GM20431 (cell line): ENCODE data around the gene DYRK3.
"Not testable (repeated sequence)": the region's sequence is repeated elsewhere in the genome, so short reads cannot be mapped to it uniquely, and the experiment has no call there.

Source experiments
- in situ Hi-C: fragments of 300-500 bp; cut with MseI, MboI; formaldehyde crosslinking; loops from one replicate; pipeline ENCODE4 v1.15.0; 2020; ENCODE audit warnings: low sequenced_read_pairs; ENCODE audit not compliant: unreplicated experiment

Gene DYRK3

DNA sequence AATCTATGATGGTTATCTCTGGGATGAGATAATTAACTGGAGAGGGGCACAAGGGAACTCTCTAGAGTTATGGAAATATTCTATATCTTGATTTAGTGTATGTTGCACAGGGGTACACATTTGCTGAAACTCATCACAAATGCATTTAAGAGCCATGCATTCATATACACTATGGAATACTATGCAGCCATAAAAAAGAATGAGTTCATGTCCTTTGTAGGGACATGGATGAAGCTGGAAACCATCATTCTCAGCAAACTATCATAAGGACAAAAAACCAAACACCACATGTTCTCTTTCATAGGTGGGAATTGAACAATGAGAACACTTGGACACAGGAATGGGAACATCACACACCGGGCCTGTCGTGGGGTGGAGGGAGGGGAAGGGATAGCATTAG lies 8.9 kb upstream of the DYRK3 start:
- in situ Hi-C loops, result not testable (repeated sequence)

DNA sequence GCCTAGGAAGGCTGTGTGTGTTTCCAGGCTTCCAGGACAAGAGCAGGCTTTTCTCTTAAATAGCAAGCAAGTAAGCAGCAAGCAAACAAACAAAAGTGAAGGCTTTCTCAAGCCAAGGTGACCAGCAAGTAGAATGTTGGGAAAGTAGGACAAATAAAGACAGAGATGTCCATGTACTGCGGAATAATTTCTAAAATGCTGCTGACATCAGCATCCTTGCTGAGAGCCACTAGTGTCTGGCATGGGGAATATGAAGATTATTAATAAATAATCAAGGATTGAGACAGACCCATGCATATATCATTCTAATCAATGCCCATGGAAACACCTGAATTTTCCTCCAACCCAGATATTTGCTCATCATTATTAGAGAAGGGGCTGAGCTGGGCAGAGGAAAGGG lies 6.4 kb upstream of the DYRK3 start:
- in situ Hi-C loops, result no loop called here

DNA sequence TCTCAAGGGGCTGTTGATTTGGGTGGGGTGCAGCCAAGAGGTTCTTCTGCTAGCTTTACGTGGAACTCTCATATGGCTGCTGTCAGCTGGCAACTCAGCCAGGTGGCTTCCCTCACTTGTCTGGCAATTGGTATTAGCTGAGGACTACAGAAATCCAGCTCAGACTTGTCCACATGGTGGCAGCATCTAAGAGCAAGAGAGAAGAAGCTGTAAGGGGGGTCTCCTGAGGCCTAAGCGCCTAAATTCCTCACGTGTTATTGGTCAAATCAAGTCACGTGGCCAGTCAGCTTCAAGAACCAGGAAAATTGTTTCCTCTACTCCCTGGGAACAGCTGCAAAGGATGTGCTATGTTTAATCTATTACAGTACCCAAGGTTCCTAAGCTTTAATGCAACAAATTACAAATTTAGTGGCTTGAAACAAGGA lies 4.2 kb upstream of the DYRK3 start:
- in situ Hi-C loops, result no loop called here

DNA sequence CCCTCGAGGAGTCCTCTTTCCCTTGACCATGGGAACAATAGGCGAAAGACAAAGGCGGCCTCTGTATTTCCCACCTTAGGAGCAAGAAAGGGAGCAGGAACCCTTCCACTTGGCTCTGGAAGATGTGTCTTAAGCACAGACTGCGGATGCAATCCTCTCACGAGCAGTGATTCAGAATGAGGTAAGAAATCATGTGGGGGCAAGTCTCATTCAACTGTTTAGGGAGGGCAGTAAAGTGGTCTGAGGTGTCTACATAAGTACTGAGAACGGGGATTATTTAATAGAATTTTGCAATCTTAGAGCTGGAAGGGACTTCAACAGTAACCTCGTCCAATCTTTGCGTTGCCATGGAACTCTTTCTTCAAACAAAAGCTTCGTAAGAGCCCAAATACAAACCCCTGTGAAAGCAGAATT lies 1.6 kb upstream of the DYRK3 start:
- in situ Hi-C loops, result no loop called here

DNA sequence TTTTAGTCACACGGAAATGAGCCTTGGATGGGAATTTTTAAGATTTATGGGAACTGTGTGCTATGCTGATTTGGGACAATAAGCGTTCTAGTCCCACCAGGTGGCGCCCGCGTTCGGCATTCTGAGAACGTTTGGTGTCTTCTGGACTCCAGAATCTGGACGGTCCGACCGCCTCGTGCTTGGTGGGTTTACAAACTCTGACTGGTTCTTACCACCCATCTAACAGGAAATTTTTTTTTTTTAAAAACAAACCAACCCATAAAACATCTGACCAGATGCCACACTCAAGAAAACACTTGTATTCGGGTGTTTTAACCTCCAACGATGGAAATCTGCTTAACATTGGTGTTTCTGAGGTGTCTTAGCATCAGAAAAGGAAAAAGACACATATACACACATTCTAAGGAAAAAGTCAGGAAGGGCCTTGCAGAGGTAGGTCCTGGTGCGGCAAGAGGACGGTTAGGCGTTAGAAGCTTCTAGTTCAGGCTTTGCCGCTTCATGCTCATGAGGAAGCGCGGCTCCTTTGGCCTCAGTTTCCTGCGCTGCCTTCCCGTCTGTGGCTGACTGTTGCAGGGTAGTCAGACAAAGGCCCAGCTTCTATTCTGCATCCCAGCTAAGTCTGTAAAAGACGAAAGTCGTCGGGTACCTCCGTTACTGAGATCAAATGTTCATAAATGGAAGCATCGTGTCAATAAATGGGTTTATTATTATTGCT lies 814 bp upstream of the DYRK3 start:
- in situ Hi-C loops, result no loop called here

DNA sequence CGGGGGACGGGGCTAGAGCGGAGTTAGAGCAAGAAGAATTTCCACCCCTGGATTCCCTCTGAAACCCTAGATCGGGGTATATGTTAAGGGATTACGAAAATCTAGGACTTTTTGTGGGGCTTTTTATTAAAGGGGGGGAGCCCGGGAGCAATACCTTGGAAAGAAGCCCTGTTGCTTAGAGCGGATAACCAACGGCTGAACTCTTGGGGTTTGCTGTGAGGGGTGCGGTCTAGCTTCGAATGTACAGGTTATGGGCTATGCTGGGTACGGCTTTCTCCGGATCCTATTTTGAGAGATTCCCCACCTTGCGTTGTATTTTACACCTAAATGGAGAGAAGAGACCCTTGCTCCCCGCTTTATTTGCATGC lies 626 bp downstream of the DYRK3 start:
- in situ Hi-C loops, result no loop called here

DNA sequence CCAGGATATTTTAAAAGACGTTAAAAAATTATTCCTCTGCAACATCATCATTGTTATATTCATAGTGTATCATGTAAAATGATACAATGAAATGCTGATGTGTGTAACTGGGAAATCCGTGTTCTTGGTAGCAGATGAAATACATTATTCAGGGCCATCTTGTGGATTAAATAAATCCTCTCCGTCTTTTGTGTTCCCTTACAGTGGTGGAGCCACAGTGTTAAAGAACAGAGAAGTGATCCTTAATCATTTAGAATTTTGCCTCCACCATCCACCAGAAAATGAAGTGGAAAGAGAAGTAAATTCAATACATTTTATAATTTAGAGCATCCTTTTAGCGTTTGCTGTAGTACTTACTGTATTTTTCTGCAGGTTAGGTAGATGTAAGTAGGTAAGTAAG lies 1.3 kb downstream of the DYRK3 start:
- in situ Hi-C loops, result no loop called here

DNA sequence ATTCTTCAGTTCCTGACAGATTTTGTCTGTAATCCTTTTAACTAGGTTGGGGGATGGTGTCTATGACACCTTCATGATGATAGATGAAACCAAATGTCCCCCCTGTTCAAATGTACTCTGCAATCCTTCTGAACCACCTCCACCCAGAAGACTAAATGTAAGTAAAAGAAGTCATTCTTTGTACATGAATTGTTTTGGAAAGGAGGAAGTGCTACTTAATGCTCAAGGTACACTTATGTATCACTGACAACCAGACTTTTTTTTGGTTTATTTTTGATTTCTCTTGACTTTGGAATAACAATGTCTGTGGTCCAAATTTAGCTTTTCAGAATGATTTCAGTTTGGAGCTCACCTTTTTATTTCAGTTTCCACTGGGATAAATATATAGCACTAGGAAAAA lies 2.3 kb downstream of the DYRK3 start:
- in situ Hi-C loops, result no loop called here

DNA sequence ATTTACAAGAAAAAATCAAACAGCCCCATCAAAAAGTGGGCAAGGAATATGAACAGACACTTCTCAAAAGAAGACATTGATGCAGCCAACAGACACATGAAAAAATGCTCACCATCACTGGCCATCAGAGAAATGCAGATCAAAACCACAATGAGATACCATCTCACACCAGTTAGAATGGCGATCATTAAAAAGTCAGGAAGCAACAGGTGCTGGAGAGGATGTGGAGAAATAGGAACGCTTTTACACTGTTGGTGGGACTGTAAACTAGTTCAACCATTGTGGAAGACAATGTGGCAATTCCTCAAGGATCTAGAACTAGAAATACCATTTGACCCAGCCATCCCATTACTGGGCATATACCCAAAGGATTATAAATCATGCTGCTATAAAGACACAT lies 6.7 kb downstream of the DYRK3 start:
- in situ Hi-C loops, result not testable (repeated sequence)

DNA sequence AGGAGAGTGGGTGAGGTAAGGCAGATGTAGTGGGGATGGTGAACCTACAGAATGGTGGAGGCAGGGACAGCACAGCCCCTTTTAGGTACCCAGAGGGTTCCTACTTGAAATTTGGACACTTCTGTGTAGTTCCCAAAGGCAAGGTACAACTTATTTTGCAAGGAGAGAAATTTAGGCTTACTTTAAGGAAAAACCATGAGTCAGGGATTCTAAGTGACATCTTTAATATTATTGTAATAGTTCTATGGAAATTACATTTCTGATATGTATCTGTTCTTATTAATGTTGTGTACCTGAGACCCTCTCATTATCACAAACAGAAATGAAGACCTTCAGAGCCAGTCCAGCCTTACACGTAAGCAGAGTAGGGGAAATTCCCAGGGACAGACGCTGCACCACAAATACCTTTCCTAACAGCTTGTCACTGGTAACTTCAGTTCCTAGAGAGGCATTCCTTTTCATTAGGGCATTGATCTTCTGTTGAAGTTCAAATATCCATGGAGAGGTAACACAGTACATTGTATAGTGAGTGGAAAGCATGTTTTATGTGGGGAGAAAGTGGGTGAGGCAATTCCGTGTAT lies 7.9 kb downstream of the DYRK3 start:
- in situ Hi-C loops, result no loop called here

DNA sequence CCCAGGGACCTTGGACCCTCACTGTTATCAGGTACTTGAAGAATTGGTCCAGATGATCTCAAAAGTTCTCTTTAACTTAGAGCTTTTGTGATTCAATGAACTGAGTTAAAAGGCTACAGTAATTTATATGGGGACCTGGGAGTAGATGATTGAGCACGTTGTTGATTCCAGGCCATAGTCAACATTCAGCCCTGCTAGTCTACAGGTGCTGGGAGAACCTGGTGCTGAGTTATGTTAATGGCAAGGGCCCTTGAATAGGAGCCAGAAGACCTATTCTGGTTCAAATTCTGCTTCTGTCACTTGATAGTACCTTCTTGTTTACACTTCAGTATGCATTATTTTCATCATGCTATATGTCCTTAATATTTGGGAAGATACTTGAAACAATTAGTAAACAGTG lies 11.2 kb downstream of the DYRK3 start:
- in situ Hi-C loops, result no loop called here

DNA sequence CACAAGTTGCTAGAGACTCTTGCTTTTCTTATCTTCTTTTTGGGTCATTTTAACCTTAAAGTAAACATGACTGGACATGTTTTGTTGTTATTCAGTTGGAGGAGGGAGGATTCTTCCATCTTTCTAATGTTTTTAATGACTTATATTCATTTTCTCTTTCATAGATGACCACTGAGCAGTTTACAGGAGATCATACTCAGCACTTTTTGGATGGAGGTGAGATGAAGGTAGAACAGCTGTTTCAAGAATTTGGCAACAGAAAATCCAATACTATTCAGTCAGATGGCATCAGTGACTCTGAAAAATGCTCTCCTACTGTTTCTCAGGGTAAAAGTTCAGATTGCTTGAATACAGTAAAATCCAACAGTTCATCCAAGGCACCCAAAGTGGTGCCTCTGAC lies 11.9 kb downstream of the DYRK3 start:
- in situ Hi-C loops, result no loop called here

DNA sequence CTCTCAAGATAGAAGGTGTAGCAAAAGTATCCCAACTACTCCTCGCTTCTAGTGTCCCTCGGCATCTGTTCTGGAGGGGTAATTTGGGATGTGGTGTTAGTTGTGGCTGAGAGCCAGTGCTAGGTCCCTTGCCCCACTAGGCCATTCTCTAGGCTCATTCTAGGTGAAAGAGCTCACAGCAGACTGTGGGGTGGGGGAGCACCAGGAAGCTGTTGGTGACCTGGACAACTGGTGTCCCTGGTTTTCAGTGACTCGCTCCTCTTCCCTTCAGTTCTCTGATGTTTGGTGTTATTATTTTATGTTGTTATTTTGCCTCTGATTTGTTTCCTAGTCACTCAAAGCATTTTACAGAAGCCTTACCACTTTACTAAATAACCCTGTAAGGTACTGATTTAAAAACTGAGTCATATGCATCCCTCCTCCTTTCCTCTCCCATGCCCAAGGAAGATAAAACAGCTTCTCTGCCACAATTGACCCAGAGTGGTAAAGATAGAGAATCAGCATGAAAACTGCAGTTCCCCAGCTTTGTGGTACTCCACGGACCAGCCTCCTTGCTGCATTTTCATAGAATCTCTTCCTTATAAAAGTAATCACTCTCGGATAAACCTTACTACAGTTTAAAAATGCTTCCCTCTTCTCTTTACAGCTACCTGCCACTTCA lies 14.1 kb downstream of the DYRK3 start:
- in situ Hi-C loops, result no loop called here

DNA sequence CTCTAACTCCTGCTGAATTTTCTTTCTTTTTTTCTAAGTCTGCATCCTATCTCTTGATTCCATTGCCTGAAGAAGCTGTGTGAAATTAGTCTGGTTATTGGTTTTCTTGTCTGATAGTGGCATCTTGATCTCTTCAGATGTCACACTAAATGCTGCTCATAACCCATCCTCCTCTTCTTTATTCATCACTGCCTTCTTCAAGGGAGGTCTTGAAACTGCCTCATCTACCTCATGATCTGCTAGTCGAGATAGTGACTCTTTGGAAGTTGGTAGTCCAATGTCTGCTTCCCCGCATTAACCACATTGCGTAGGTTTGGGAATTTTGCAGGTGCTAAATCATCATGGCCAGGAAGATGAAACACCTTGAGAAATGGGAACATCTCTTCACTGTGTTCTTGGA lies 15.7 kb downstream of the DYRK3 start:
- in situ Hi-C loops, result no loop called here

DNA sequence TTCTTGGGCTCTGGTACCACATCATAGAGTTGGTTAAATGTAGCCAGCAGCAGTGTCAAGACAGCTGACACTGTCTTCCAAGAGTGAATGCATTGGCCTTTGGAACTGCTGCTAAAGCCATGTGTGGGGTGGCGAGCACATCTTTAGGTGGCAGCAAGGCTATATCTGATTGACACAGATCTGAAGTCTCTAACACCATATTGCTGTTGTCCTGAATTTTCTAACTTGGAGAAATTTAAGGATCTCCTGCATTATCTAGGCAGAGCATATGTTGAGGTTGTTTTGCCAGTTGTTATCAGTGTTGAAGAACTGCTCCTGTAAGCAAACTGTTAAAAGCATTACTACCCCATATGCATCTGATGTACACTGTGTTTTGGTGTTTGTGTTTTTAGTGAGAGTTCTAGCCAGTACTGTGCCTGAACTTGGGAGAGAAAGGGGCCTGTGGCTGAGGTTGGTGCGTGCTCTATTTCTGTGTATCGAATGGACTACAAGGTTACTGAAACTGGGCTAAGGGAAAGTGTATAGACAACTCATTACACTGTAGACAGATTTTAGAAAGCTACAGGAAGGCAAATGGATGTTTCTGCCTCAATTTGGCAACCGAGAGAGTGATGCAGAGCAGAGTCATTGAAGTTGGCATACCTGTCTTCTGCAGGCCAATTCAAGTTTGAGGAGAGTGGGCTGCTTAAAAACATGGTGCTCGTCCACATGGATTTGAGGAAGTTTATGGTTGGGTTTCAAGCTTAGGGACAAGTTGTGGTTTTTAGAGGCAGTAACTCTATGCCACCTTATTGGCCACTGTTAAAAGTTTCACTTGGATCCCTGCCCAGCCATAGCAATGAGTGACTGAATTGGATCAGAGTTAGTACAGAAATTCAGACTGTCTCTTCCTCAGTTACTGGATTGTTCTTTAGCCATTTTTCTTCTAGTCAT lies 16.9 kb downstream of the DYRK3 start:
- in situ Hi-C loops, result no loop called here

DNA sequence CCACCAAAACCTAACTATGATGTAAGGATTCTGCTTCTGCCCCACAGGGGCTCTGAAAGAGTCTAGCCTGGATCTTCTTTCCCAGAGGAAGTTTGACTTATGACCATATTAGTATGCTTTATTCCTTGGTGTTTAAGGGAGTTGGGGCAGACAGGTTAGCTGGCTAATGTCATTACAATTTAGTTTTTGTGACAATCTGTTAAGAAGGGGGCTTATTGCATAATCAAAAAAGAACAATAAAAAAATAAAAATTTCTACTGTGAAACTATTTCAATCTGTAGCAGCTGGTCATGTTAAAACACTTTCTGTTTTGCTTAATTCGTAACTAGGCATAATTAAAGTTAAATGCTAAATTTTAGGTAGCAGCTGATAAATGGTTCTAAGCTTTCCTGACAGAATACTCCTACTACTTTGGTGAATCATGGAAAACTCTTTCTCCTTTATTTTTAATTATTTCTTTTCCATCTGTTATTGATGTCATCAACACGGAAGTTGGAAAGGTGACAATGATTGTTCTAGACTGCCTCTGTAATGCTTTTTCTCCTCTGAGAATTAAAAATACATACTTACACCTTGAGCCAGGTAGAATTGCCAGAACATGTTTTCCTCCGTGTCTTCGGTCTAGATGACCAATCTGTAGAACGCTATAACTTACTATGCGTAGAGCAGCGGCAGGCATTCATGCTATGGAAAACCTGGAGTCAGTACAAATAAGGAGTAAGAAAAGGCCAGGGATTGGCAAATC lies 18.6 kb downstream of the DYRK3 start:
- in situ Hi-C loops, result no loop called here

DNA sequence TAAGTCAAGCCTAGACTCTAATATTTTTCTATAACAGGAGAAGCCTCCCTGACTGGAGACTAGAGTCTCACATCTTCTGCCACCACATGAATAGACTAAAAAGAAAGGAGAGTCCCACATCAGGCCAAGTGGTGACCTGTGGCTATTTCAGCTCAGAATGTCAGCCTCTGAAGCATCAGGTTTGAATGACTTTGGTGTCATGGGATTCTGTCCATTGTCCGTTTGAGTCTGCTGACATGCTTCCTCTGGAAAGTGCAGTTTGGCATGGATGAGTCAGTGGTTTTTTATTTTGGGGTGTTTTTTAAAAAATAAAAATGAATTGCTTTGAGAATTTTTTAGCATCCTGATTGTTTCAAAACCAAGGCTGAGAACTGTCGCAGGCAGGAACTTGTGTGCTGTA lies 19.5 kb downstream of the DYRK3 start:
- in situ Hi-C loops, result no loop called here

DNA sequence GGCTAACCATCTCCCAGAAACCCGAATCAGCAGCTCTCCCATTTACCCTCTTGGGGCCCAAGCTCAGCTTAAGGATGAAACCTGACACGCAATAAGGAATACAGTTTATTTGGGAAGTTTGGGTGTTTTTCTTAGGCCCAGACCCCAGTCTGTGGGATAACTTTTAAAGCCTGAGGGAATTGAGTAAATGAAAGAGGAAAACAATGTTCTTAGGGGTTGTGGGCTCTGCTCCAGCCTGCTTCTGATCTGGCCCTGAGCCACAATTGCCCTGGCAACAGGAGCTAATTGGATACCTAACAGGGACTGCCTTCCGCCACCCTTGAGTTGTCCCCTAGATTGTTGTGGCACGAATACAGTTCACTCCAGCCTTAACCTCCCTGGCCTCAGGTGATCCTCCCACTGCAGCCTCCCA lies 20.1 kb downstream of the DYRK3 start:
- in situ Hi-C loops, result no loop called here

DNA sequence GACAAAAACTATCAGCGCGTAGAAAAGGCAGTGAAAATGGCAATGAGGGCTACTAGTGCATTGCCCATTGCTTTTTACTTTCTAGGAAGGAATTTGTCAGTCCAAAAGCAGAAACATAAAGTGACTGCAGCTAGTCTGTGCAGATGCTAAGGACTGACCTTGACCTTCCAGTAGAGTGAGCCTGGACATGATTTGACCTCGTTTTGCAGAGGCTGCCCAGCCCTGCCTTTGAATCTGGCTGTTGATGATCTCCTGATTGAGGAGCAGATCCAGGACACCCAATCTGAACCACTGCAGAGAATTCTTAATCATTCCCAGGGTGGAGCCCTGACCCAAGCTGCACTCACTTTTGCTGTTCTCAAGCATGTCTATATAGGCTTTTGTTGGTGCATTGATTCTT lies 21.6 kb downstream of the DYRK3 start:
- in situ Hi-C loops, result no loop called here

DNA sequence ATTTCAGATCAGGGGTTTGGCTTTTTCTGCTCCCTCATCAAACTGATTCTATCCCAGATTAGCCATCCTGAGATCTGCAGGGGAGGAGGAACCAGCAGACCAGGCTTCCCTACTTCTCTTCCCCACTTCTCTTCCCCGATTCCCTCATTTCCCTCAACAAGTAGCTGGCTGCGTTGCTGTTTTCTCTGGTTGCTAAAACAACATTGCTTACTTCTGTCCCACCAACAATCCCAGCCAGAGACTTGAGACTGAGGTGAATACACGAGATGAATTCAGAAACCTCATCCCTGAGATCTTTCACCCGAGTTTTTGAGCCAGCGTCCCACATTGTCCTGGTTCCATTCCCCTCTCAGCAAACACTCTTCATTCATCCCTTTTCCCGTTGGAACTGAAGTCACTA lies 22.4 kb downstream of the DYRK3 start:
- in situ Hi-C loops, result no loop called here
